IMR-90 (cell line): ENCODE results near the gene AURKA. TPM values are rescaled to one million over a fixed set of nuclear protein-coding genes. Genes with fewer than 3 reads are reported as not detected.
A peak's percentile ranks its signal among the peaks of the same experiment; 100 is the strongest.

ENCODE experiments used
- ATAC-seq: fragments of 200-7000 bp; cut with Tn5 transposase; 2 replicates; pipeline ENCODE4 v1.9.1; 2020; ENCODE audit warnings: low read depth, mild to moderate bottlenecking, moderate library complexity
- BruUV-seq: library from RNA; stranded (reverse); fragments of 400-500 nt; replicated peaks from 2 replicates; lab custom pipeline; 2021; lab: Mats Ljungman, UMichigan
- CTCF ChIA-PET: fragments of 300-600 bp; formaldehyde crosslinking; extraction: SDS; loops from one replicate; lab custom pipeline; 2021; ENCODE audit warnings: antibody characterized with exemption; lab: Yijun Ruan, JAX
- POLR2A ChIA-PET: fragments of 300-600 bp; sonication (Branson Sonifier 250); formaldehyde crosslinking; loops from one replicate; lab custom pipeline; 2022; ENCODE audit warnings: antibody characterized with exemption; ENCODE audit not compliant: unreplicated experiment; lab: Charles Lee
- DNase-seq: peaks from one replicate; pipeline ENCODE4 v3.0.0; 2013
- H2AFZ ChIP-seq: replicated peaks from 2 replicates; pipeline ENCODE3; 2013; ENCODE audit warnings: low read length, mild to moderate bottlenecking; ENCODE audit not compliant: poor library complexity
- H2AK5ac ChIP-seq: 2 replicates; pipeline ENCODE4 v1.6.1; 2013; ENCODE audit warnings: low read depth, low read length, inconsistent platforms
- H2AK9ac ChIP-seq: replicated peaks from 2 replicates; pipeline ENCODE3; 2013; ENCODE audit warnings: mild to moderate bottlenecking, low read depth, low read length, moderate library complexity; ENCODE audit not compliant: poor library complexity
- H2BK120ac ChIP-seq: 2 replicates; pipeline ENCODE4 v1.6.1; 2013; ENCODE audit warnings: low read depth, low read length, inconsistent platforms
- H2BK15ac ChIP-seq: 3 replicates; pipeline ENCODE4 v1.6.1; 2013; ENCODE audit warnings: low read depth, low read length, inconsistent platforms
- H2BK20ac ChIP-seq: 2 replicates; pipeline ENCODE4 v1.6.1; 2013; ENCODE audit warnings: low read depth, mild to moderate bottlenecking, inconsistent platforms, low read length, moderate library complexity
- H2BK5ac ChIP-seq: 2 replicates; pipeline ENCODE4 v1.6.1; 2013; ENCODE audit warnings: mild to moderate bottlenecking, low read depth, low read length, inconsistent platforms; ENCODE audit not compliant: poor library complexity, severe bottlenecking
- H3K14ac ChIP-seq: replicated peaks from 2 replicates; pipeline ENCODE4 v1.6.1; 2013; ENCODE audit warnings: low read depth, low read length, inconsistent platforms
- H3K18ac ChIP-seq: 2 replicates; pipeline ENCODE4 v1.6.1; 2013; ENCODE audit warnings: low read depth, low read length, control low read depth
- H3K23ac ChIP-seq: 2 replicates; pipeline ENCODE4 v1.6.1; 2013; ENCODE audit warnings: low read depth, low read length, inconsistent platforms
- H3K27ac ChIP-seq: 2 replicates; pipeline ENCODE4 v1.5.1; 2013; ENCODE audit warnings: mild to moderate bottlenecking, control low read depth, low read length; ENCODE audit not compliant: insufficient read depth
- H3K27me3 ChIP-seq: 2 replicates; pipeline ENCODE4 v1.6.1; 2013; ENCODE audit warnings: low read length; ENCODE audit not compliant: control insufficient read depth, insufficient read depth
- H3K36me3 ChIP-seq: 2 replicates; pipeline ENCODE4 v1.6.1; 2013; ENCODE audit warnings: low read length, mixed read lengths; ENCODE audit not compliant: control insufficient read depth, insufficient read depth
- H3K4ac ChIP-seq: 2 replicates; pipeline ENCODE4 v1.6.1; 2013; ENCODE audit warnings: low read depth, low read length, inconsistent platforms
- H3K4me1 ChIP-seq: 2 replicates; pipeline ENCODE4 v1.6.1; 2013; ENCODE audit warnings: low read length, mixed read lengths; ENCODE audit not compliant: control insufficient read depth, insufficient read depth
- H3K4me2 ChIP-seq: 2 replicates; pipeline ENCODE4 v1.6.1; 2013; ENCODE audit warnings: low read depth, mild to moderate bottlenecking, control low read depth, low read length, moderate library complexity
- H3K4me3 ChIP-seq: 2 replicates; pipeline ENCODE4 v1.5.1; 2013; ENCODE audit warnings: low read depth, mild to moderate bottlenecking, control low read depth, low read length, moderate library complexity; ENCODE audit not compliant: insufficient read depth
- H3K56ac ChIP-seq: 2 replicates; pipeline ENCODE4 v1.6.1; 2013; ENCODE audit warnings: low read length, inconsistent platforms; ENCODE audit not compliant: insufficient read depth; ENCODE audit errors: extremely low read depth
- H3K79me1 ChIP-seq, 2 experiments: 2 replicates each; pipeline ENCODE4 v1.6.1; 2013; ENCODE audit warnings: low read length in 2 of 2, inconsistent platforms in 1 of 2, low read depth in 1 of 2
- H3K9ac ChIP-seq: 2 replicates; pipeline ENCODE4 v1.6.1; 2013; ENCODE audit warnings: low read depth, low read length, control low read depth
- H3K9me1 ChIP-seq: 2 replicates; pipeline ENCODE4 v1.6.1; 2013; ENCODE audit warnings: low read length, inconsistent platforms; ENCODE audit not compliant: insufficient read depth
- H3K9me3 ChIP-seq: 2 replicates; pipeline ENCODE4 v1.6.1; 2013; ENCODE audit warnings: low read length; ENCODE audit not compliant: control insufficient read depth, insufficient read depth
- H4K20me1 ChIP-seq: 2 replicates; pipeline ENCODE4 v1.6.1; 2013; ENCODE audit warnings: low read length, inconsistent platforms; ENCODE audit not compliant: insufficient read depth
- H4K5ac ChIP-seq: 2 replicates; pipeline ENCODE4 v1.6.1; 2013; ENCODE audit warnings: mild to moderate bottlenecking, low read depth, low read length, control low read depth
- H4K8ac ChIP-seq, 2 experiments: 2 replicates each; pipeline ENCODE4 v1.6.1; 2013; ENCODE audit warnings: low read depth in 2 of 2, low read length in 2 of 2, control low read depth in 1 of 2, inconsistent platforms in 1 of 2
- H4K91ac ChIP-seq: 2 replicates; pipeline ENCODE4 v1.6.1; 2013; ENCODE audit warnings: low read depth, low read length, inconsistent platforms; ENCODE audit not compliant: insufficient read depth
- CEBPB ChIP-seq: IDR thresholded peaks from 2 replicates; pipeline ENCODE4 v1.6.1; 2012; ENCODE audit warnings: low read depth, low read length, improper control_type of control experiment
- MAFK ChIP-seq: IDR thresholded peaks from 2 replicates; pipeline ENCODE4 v1.6.1; 2012; ENCODE audit warnings: low read depth, low read length, improper control_type of control experiment
- WGBS, 2 experiments: methylation state at CpG; one replicate each; pipeline versions ENCODE4 v1.1.5 to v1.1.7; 2013; ENCODE audit warnings: missing lambda C conversion rate in 2 of 2; ENCODE audit not compliant: insufficient read length in 1 of 2; ENCODE audit errors: extremely low coverage in 2 of 2; 5-methylcytosine and 5-hydroxymethylcytosine counted together
- dilution Hi-C: fragments of 300-500 bp; cut with HindIII; formaldehyde crosslinking; loops from one replicate; pipeline ENCODE4 v1.14.3; 2018; ENCODE audit warnings: low sequenced_read_pairs; ENCODE audit not compliant: unreplicated experiment
- in situ Hi-C: fragments of 300-500 bp; cut with MboI; formaldehyde crosslinking; loops from 3 replicates; pipeline ENCODE4 v1.14.3; 2019; ENCODE audit warnings: low sequenced_read_pairs, inconsistent platforms, mixed read lengths
- intact Hi-C: fragments of 100-400 bp; cut with micrococcal nuclease; formaldehyde crosslinking; loops from 2 replicates; pipeline ENCODE4 v1.10.0; 2022
- polyA plus RNA-seq, 3 experiments: library from polyadenylated mRNA; depleted of rRNA; stranded (reverse); fragments of >200 nt; gene quantifications; 2 replicates each; pipeline ENCODE4 v1.2.3, GENCODE V29; 2012; ENCODE audit warnings: low replicate concordance in 1 of 3
- total RNA-seq: library from RNA; depleted of rRNA; stranded (reverse); fragments of >200 nt; gene quantifications from 2 replicates; pipeline ENCODE4 v1.2.3, GENCODE V29; 2012

Gene AURKA
- total and polyA plus RNA-seq, 2 of the 4 experiments (the other 2 are of a cell fraction), result 68.0 to 83.3 TPM

- Histone ChIP-seq H4K20me1 (no peaks in the 10 kb centered on the region), H3K23ac (no peak overlapping the region), H4K5ac (peak overlapping the region; percentile 65), H3K27me3 (no peaks in the 10 kb centered on the region), H4K8ac (peak overlapping the region in 1 of 2 experiments; percentile 65; a peak in 1 of 4 replicates), H2BK5ac (peak overlapping the region; percentile 50), H2AK5ac (no peak overlapping the region), H4K91ac (no peak overlapping the region), H2BK15ac (no peak overlapping the region; the same call in 2 of the 3 replicates), H3K14ac (no peak overlapping the region), H3K79me1 (peaks cover 20 to 46% of the 10 kb centered on the region in 2 experiments), H3K18ac (peak overlapping the region; percentile 79; the same call in 1 of the 2 replicates), H3K9me3 (no peaks in the 10 kb centered on the region), H2BK20ac (no peak overlapping the region), H3K27ac (peak overlapping the region; percentile 69; the same call in 1 of the 2 replicates), H3K9me1 (peaks cover 4% of the 10 kb centered on the region), H3K4ac (no peak overlapping the region), H2AK9ac (no peak overlapping the region), H3K56ac (no peak overlapping the region), H3K9ac (no peak overlapping the region), H3K36me3 (peaks cover 16% of the 10 kb centered on the region), H3K4me1 (peaks cover 12% of the 10 kb centered on the region), H3K4me3 (no peak overlapping the region), H2AFZ (no peak overlapping the region), H2BK120ac (no peak overlapping the region), H3K4me2 (no peak overlapping the region)
- TF ChIP-seq CEBPB, result peak; percentile 90
- TF ChIP-seq MAFK, result no peak
- dilution Hi-C loops (no loop called here), intact Hi-C loops (no loop called here), in situ Hi-C loops (no loop called here)
- 16% methylated on average over 2 of the region's 5 CpGs; no CpG with 5 or more reads in 1 of the 2 experiments for WGBS, 2 experiments
- ATAC-seq (peak; percentile 16; the same call in 1 of the 2 replicates), DNase-seq (peak; percentile 94)
- BruUV-seq, result no TSS peak
- CTCF ChIA-PET, result interaction anchor here (0.5 kb wide), 1 partner anchor 457 kb away, joined by 4 read pairs; no protein-coding TSS in a partner anchor
- POLR2A ChIA-PET, result no interaction called here
Observed at GRCh38 chr20:56409521-56409920, 17.5 kb upstream of the AURKA start.
